PC-9 (cell line): ENCODE data around the gene TMEM39B. TPM values are rescaled to one million over a fixed set of nuclear protein-coding genes. Genes with fewer than 3 reads are reported as not detected.

ENCODE experiments used
- BruUV-seq: library from RNA; stranded (reverse); fragments of 400-500 nt; replicated peaks from 2 replicates; lab custom pipeline; 2021; lab: Mats Ljungman, UMichigan
- CTCF ChIA-PET: fragments of 300-600 bp; sonication (Branson Sonifier 250); formaldehyde crosslinking; loops from one replicate; lab custom pipeline; 2022; ENCODE audit warnings: antibody characterized with exemption; lab: Charles Lee
- POLR2A ChIA-PET: fragments of 300-600 bp; sonication (Branson Sonifier 250); formaldehyde crosslinking; loops from one replicate; lab custom pipeline; 2022; ENCODE audit warnings: antibody characterized with exemption; ENCODE audit not compliant: unreplicated experiment; lab: Charles Lee
- DNase-seq, 2 experiments: peaks; one replicate each; pipeline versions ENCODE4 v3.0.0 to v3.0.0-alpha.2; 2015 to 2022; ENCODE audit warnings: mixed read lengths in 1 of 2
- H2AFZ ChIP-seq: fragments of 200-600 bp; sonication (generic); 2 replicates; pipeline ENCODE4 v1.8.1; 2017; ENCODE audit warnings: antibody characterized with exemption
- H3F3A ChIP-seq: fragments of 200-600 bp; sonication (generic); 2 replicates; pipeline ENCODE4 v1.8.1; 2017; ENCODE audit warnings: antibody characterized with exemption, mild to moderate bottlenecking, low read depth; ENCODE audit not compliant: insufficient read depth
- H3K27ac ChIP-seq: fragments of 200-600 bp; sonication (generic); 2 replicates; pipeline ENCODE4 v1.6.1; 2016; ENCODE audit warnings: mixed run types
- H3K27me3 ChIP-seq: fragments of 200-600 bp; sonication (generic); 2 replicates; pipeline ENCODE4 v1.6.1; 2016; ENCODE audit warnings: low read depth, mixed run types; ENCODE audit not compliant: insufficient read depth
- H3K36me3 ChIP-seq: fragments of 200-600 bp; sonication (generic); 2 replicates; pipeline ENCODE4 v1.6.1; 2016; ENCODE audit warnings: low read depth, mixed run types
- H3K4me1 ChIP-seq: fragments of 200-600 bp; sonication (generic); replicated peaks from 2 replicates; pipeline ENCODE4 v1.6.1; 2016; ENCODE audit warnings: mixed run types; ENCODE audit not compliant: insufficient read depth
- H3K4me2 ChIP-seq: fragments of 200-600 bp; sonication (generic); 2 replicates; pipeline ENCODE4 v1.6.1; 2017; ENCODE audit warnings: mixed run types
- H3K4me3 ChIP-seq: fragments of 200-600 bp; sonication (generic); 2 replicates; pipeline ENCODE4 v1.6.1; 2016; ENCODE audit warnings: mixed run types
- H3K79me2 ChIP-seq: fragments of 200-600 bp; sonication (generic); 2 replicates; pipeline ENCODE4 v1.6.1; 2017; ENCODE audit warnings: low read depth, mixed run types
- H3K9me2 ChIP-seq: fragments of 200-600 bp; sonication (generic); 2 replicates; pipeline ENCODE4 v1.8.1; 2017; ENCODE audit warnings: mild to moderate bottlenecking; ENCODE audit not compliant: insufficient read depth
- H3K9me3 ChIP-seq: fragments of 200-600 bp; sonication (generic); 2 replicates; pipeline ENCODE4 v1.8.1; 2016; ENCODE audit warnings: low read depth; ENCODE audit not compliant: insufficient read depth
- H4K20me1 ChIP-seq: fragments of 200-600 bp; sonication (generic); 2 replicates; pipeline ENCODE4 v1.8.1; 2017; ENCODE audit not compliant: insufficient read depth
- EZH2 ChIP-seq: fragments of 200-600 bp; sonication (generic); IDR thresholded peaks from 2 replicates; pipeline ENCODE4 v1.8.0; 2017; ENCODE audit warnings: antibody characterized with exemption, low read depth
- intact Hi-C: fragments of 100-400 bp; cut with micrococcal nuclease; formaldehyde crosslinking; loops from one replicate; pipeline ENCODE4 v1.10.0; 2022; ENCODE audit not compliant: unreplicated experiment
- total RNA-seq: library from RNA; stranded (reverse); gene quantifications from 2 replicates; pipeline ENCODE4 v1.2.3, GENCODE V29; 2021
- TF ChIP-seq, protein P1 (sequence below): fragments of 200-600 bp; sonication (generic); conservative IDR thresholded peaks from 2 replicates; pipeline ENCODE4 v1.6.1; 2017; ENCODE audit warnings: mixed run types, antibody characterized with exemption, mild to moderate bottlenecking, moderate library complexity

The TMEM39B gene
- total RNA-seq, 1 experiment from 2014 or later = 27.2 TPM

DNA sequence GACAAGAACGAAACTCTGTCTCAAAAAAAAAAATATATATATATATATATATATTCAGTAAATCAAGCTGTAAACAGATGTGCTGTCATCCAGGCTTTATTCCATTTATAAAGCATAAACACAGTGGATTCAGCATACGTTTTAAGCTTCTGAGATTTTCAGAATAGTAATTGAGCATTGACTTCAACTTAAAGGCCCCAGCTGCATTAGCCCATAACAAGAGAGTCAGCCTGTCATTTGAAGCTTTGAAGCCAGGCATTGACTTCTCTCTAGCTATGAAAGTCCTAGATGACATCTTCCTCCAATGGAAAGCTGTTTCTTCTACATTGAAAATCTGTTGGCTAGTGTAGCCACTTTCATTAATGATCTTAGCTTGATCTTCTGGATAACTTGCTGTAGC lies 41.7 kb downstream of the TMEM39B start:
- ChIA-PET POLR2A (no interaction called here), CTCF (no interaction called here)
- TF ChIP-seq, protein P1, sequence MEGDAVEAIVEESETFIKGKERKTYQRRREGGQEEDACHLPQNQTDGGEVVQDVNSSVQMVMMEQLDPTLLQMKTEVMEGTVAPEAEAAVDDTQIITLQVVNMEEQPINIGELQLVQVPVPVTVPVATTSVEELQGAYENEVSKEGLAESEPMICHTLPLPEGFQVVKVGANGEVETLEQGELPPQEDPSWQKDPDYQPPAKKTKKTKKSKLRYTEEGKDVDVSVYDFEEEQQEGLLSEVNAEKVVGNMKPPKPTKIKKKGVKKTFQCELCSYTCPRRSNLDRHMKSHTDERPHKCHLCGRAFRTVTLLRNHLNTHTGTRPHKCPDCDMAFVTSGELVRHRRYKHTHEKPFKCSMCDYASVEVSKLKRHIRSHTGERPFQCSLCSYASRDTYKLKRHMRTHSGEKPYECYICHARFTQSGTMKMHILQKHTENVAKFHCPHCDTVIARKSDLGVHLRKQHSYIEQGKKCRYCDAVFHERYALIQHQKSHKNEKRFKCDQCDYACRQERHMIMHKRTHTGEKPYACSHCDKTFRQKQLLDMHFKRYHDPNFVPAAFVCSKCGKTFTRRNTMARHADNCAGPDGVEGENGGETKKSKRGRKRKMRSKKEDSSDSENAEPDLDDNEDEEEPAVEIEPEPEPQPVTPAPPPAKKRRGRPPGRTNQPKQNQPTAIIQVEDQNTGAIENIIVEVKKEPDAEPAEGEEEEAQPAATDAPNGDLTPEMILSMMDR = no peak
- TF ChIP-seq EZH2 = no peak
- peaks cover 96% of the 10 kb centered on the region for H3K79me2 ChIP-seq
- H2AFZ ChIP-seq = no peak overlapping the region
- no TSS peak for BruUV-seq
- peaks cover 15% of the 10 kb centered on the region for H3F3A ChIP-seq
- H3K9me3 ChIP-seq = no peaks in the 10 kb centered on the region
- no peak for DNase-seq
- no peak overlapping the region for H3K4me3 ChIP-seq
- H4K20me1 ChIP-seq = peaks cover 93% of the 10 kb centered on the region
- H3K27me3 ChIP-seq = no peaks in the 10 kb centered on the region
- H3K4me1 ChIP-seq = 0 out of 2 replicates have a peak, but pooled peaks cover 5% of the 10 kb centered on the region
- no peak overlapping the region for H3K27ac ChIP-seq
- no peaks in the 10 kb centered on the region for H3K9me2 ChIP-seq
- H3K4me2 ChIP-seq = no peak overlapping the region
- intact Hi-C loops = no loop called here
- peaks cover 5% of the 10 kb centered on the region; the same call in 1 of the 2 replicates for H3K36me3 ChIP-seq

DNA sequence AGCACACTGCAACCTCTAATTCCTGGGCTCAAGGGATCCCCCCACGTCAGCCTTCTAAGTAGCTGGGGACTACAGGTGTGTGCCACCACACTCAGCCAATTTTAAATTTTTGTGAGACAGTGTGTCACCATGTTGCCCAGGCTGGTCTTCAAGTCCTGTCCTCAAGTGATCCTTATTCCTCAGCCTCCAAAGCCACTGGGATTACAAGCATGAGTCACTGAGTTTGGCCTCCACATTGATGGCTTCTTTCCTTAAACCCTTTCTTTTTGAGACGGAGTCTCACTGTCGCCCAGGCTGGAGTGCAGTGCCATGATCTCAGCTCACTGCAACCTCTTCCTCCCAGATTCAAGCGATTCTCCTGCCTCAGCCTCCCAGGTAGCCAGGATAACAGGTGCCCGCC lies 42.8 kb downstream of the TMEM39B start:
- TF ChIP-seq, protein P1 = no peak
- TF ChIP-seq EZH2 = no peak
- ChIA-PET CTCF (no interaction called here), POLR2A (no interaction called here)
- H3F3A ChIP-seq = peaks cover 15% of the 10 kb centered on the region
- H4K20me1 ChIP-seq = peaks cover 88% of the 10 kb centered on the region
- no peak overlapping the region for H3K27ac ChIP-seq
- intact Hi-C loops = no loop called here
- H3K9me2 ChIP-seq = no peaks in the 10 kb centered on the region
- no peaks in the 10 kb centered on the region for H3K4me1 ChIP-seq
- no peak for DNase-seq
- no peaks in the 10 kb centered on the region for H3K9me3 ChIP-seq
- no peak overlapping the region for H3K4me2 ChIP-seq
- H3K27me3 ChIP-seq = no peaks in the 10 kb centered on the region
- no TSS peak for BruUV-seq
- H3K4me3 ChIP-seq = no peak overlapping the region
- no peak overlapping the region for H2AFZ ChIP-seq
- H3K36me3 ChIP-seq = peaks cover under 1% of the 10 kb centered on the region; the same call in 1 of the 2 replicates
- peaks cover 92% of the 10 kb centered on the region for H3K79me2 ChIP-seq

- no peak for DNase-seq
- no TSS peak for BruUV-seq
- H3F3A ChIP-seq = peaks cover 21% of the 10 kb centered on the region
- no peak for TF ChIP-seq EZH2
- TF ChIP-seq, protein P1 = no peak
- peaks cover 92% of the 10 kb centered on the region for H3K79me2 ChIP-seq
- intact Hi-C loops = no loop called here
- CTCF ChIA-PET = interaction anchor here (0.6 kb wide), 2 partner anchors 12 to 211 kb away, joined by 4 to 7 read pairs; no protein-coding TSS in a partner anchor
- H3K27ac ChIP-seq = no peak overlapping the region
- H3K4me1 ChIP-seq = no peaks in the 10 kb centered on the region
- no peaks in the 10 kb centered on the region for H3K9me2 ChIP-seq
- peaks cover 87% of the 10 kb centered on the region for H4K20me1 ChIP-seq
- H3K36me3 ChIP-seq = no peaks in the 10 kb centered on the region
- POLR2A ChIA-PET = no interaction called here
- no peak overlapping the region for H3K4me3 ChIP-seq
- no peak overlapping the region for H2AFZ ChIP-seq
- no peaks in the 10 kb centered on the region for H3K9me3 ChIP-seq
- no peaks in the 10 kb centered on the region for H3K27me3 ChIP-seq
- no peak overlapping the region for H3K4me2 ChIP-seq
Observed at GRCh38 chr1:32116531-32116930, 43.8 kb downstream of the TMEM39B start.
